Measurements from ENCODE around the gene CCDC149.

GRCh38 chr4:24798036-24798610 lies 114.7 kb downstream of the CCDC149 start:
- no peak for TF ChIP-seq ZNF274 (CRISPR knock-in tag; IDR thresholded peaks at IDR 0.05)
- TF ChIP-seq ZBTB2 (CRISPR knock-in tag; IDR thresholded peaks at IDR 0.05; ENCODE audit: low read depth) = no peak
- no peak for TF ChIP-seq ZZZ3 (CRISPR knock-in tag; IDR thresholded peaks at IDR 0.05; ENCODE audit: borderline replicate concordance)
- no peak for TF ChIP-seq CSRNP2 (CRISPR knock-in tag; conservative IDR thresholded peaks at IDR 0.05; ENCODE audit: low read depth)
- no peak for TF ChIP-seq MTA3 (CRISPR knock-in tag; IDR thresholded peaks at IDR 0.05)
- no peak for TF ChIP-seq CHD4 (IDR thresholded peaks at IDR 0.05; ENCODE audit: borderline replicate concordance, low read length)
- no peak for TF ChIP-seq ZNF564 (CRISPR knock-in tag; IDR thresholded peaks at IDR 0.05)
- TF ChIP-seq KLF12 (CRISPR knock-in tag; IDR thresholded peaks at IDR 0.05; ENCODE audit: borderline replicate concordance) = no peak
- TF ChIP-seq ARID5B (CRISPR knock-in tag; IDR thresholded peaks at IDR 0.05) = no peak
- TF ChIP-seq CTCF (CRISPR knock-in tag; IDR thresholded peaks at IDR 0.05) = no peak
- TF ChIP-seq USF2 (IDR thresholded peaks at IDR 0.05; ENCODE audit: low read depth, low read length) = no peak
- TF ChIP-seq USF2 (CRISPR knock-in tag; IDR thresholded peaks at IDR 0.05; ENCODE audit: borderline replicate concordance) = no peak
- TF ChIP-seq ZNF607 (CRISPR knock-in tag; IDR thresholded peaks at IDR 0.05; ENCODE audit: borderline replicate concordance) = no peak
- no peak for TF ChIP-seq BCL3 (CRISPR knock-in tag; IDR thresholded peaks at IDR 0.05)

All from HepG2 (cell line).